Motor neuron (in vitro differentiated cells): ENCODE data around the gene TLR7. TPM values are rescaled to one million over a fixed set of nuclear protein-coding genes. Genes with fewer than 3 reads are reported as not detected.

Source experiments
- ATAC-seq, 8 experiments: fragments of 200-7000 bp; cut with Tn5 transposase; replicated peaks in 6 of 8; 2 replicates each; pipeline ENCODE4 v1.8.0; 2021; ENCODE audit warnings: mild to moderate bottlenecking in 8 of 8, moderate library complexity in 8 of 8
- H3K27ac ChIP-seq, 2 donors: fragments of 250-450 bp; sonication (Bioruptor Pico); 2 replicates each; pipeline ENCODE4 v1.9.0; 2021; ENCODE audit warnings: antibody characterized with exemption in 2 of 2, mild to moderate bottlenecking in 2 of 2, moderate library complexity in 1 of 2
- H3K4me1 ChIP-seq, 2 donors: fragments of 250-450 bp; sonication (Bioruptor Pico); replicated peaks in 1 of 2; 2 replicates each; pipeline ENCODE4 v1.6.1; 2021; ENCODE audit warnings: antibody characterized with exemption in 2 of 2, mild to moderate bottlenecking in 2 of 2, moderate library complexity in 1 of 2
- H3K4me3 ChIP-seq, 5 donors: fragments of 250-450 bp; sonication (Bioruptor Pico); 2 replicates each; pipeline ENCODE4 v1.9.0; 2021; ENCODE audit warnings: antibody characterized with exemption in 5 of 5, mild to moderate bottlenecking in 5 of 5, moderate library complexity in 4 of 5
- WGBS, 10 experiments: fragments of 450-650 bp; shearing (Covaris generic); methylation state at CpG; one replicate each; pipeline ENCODE4 v1.0.0; 2022; 5-methylcytosine and 5-hydroxymethylcytosine counted together
- in situ Hi-C, 9 experiments: fragments of 400-800 bp; cut with MboI; loops; one replicate each; pipeline ENCODE4 v1.15.0; 2021; ENCODE audit warnings: low sequenced_read_pairs in 9 of 9, low pct_unique_long_range_greater_than_20kb in 2 of 9; ENCODE audit not compliant: unreplicated experiment in 9 of 9
- total RNA-seq, 8 experiments: library from RNA; unstranded; fragments of 300-600 nt; gene quantifications; 2 replicates each; pipeline versions ENCODE4 v1.2.3 to v1.2.4, GENCODE V29; 2022

Gene TLR7
- total RNA-seq, 8 experiments from 2014 or later, result 0.05 to 0.31 (median 0.11) TPM; not detected in 4

DNA sequence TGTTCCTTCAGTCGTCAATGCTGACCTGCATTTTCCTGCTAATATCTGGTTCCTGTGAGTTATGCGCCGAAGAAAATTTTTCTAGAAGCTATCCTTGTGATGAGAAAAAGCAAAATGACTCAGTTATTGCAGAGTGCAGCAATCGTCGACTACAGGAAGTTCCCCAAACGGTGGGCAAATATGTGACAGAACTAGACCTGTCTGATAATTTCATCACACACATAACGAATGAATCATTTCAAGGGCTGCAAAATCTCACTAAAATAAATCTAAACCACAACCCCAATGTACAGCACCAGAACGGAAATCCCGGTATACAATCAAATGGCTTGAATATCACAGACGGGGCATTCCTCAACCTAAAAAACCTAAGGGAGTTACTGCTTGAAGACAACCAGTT, 52.2 kb downstream of the TLR7 start:
- no peak overlapping the region for H3K4me3 ChIP-seq
- no peak for ATAC-seq
- in situ Hi-C loops, result no loop called here
- H3K4me1 ChIP-seq, result no peaks in the 10 kb centered on the region
- no peak overlapping the region for H3K27ac ChIP-seq
- WGBS, 10 experiments, result 44 to 100% (median 100%) methylated on average over 1 to 10 of the region's 10 CpGs; no CpG with 5 or more reads in 4 of the 10 experiments

DNA sequence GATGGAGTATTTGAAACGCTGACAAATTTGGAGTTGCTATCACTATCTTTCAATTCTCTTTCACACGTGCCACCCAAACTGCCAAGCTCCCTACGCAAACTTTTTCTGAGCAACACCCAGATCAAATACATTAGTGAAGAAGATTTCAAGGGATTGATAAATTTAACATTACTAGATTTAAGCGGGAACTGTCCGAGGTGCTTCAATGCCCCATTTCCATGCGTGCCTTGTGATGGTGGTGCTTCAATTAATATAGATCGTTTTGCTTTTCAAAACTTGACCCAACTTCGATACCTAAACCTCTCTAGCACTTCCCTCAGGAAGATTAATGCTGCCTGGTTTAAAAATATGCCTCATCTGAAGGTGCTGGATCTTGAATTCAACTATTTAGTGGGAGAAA, 52.7 kb downstream of the TLR7 start:
- H3K27ac ChIP-seq, result no peak overlapping the region
- WGBS, 10 experiments, result 30 to 89% (median 81%) methylated on average over 1 to 6 of the region's 8 CpGs; no CpG with 5 or more reads in 4 of the 10 experiments
- no peaks in the 10 kb centered on the region for H3K4me1 ChIP-seq
- in situ Hi-C loops, result no loop called here
- H3K4me3 ChIP-seq, result no peak overlapping the region
- no peak for ATAC-seq

GRCh38 chrX:12920990-12921389, 54.1 kb downstream of the TLR7 start:
- no peaks in the 10 kb centered on the region for H3K4me1 ChIP-seq
- no peak overlapping the region for H3K27ac ChIP-seq
- WGBS, 10 experiments, result 55 to 80% (median 62%) methylated on average over 1 to 7 of the region's 8 CpGs; no CpG with 5 or more reads in 7 of the 10 experiments
- in situ Hi-C loops, result no loop called here
- no peak for ATAC-seq
- no peak overlapping the region for H3K4me3 ChIP-seq

GRCh38 chrX:12921886-12922598, 55.2 kb downstream of the TLR7 start:
- in situ Hi-C loops, result no loop called here
- 0 to 92% (median 53%) methylated on average over 1 to 10 of the region's 10 CpGs; no CpG with 5 or more reads in 4 of the 10 experiments for WGBS, 10 experiments
- Histone ChIP-seq H3K27ac (no peak overlapping the region), H3K4me1 (no peaks in the 10 kb centered on the region), H3K4me3 (no peak overlapping the region)
- peak in 2 of 8 experiments; percentile 56 to 59 for ATAC-seq

DNA sequence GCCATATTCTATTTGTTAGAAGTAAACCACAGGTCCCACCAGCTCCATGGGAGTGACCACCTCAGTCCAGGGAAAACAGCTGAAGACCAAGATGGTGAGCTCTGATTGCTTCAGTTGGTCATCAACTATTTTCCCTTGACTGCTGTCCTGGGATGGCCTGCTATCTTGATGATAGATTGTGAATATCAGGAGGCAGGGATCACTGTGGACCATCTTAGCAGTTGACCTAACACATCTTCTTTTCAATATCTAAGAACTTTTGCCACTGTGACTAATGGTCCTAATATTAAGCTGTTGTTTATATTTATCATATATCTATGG, 55.7 kb downstream of the TLR7 start:
- in situ Hi-C loops, result no loop called here
- no peaks in the 10 kb centered on the region for H3K4me1 ChIP-seq
- ATAC-seq, result no peak
- no peak overlapping the region for H3K4me3 ChIP-seq
- H3K27ac ChIP-seq, result no peak overlapping the region

DNA sequence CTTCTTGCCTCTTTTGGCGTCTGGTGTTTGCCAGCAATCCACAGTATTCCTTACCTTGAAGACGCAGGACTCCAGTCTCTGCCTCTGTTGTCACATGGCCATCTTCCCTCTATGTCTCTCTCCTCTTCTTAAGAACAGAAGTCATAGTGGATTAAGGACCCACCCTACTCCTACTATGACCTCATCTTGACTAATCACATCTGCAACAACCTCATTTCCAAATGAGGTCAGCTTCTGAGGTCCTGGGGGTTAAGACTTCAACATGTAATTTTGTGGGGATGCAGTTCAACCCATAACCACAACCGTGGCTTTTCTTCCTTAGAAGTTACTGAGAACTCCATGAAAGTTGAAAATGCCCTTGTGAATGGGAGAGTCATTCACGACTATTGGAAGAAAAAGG, 62.8 kb downstream of the TLR7 start:
- 0 to 80% (median 41%) methylated on average over 1 to 4 of the region's 4 CpGs; no CpG with 5 or more reads in 6 of the 10 experiments for WGBS, 10 experiments
- H3K4me1 ChIP-seq, result no peaks in the 10 kb centered on the region
- ATAC-seq, result peak in 2 of 8 experiments; percentile 72 to 95
- in situ Hi-C loops, result no loop called here
- H3K27ac ChIP-seq, result no peak overlapping the region
- H3K4me3 ChIP-seq, result no peak overlapping the region

GRCh38 chrX:12930150-12930549, 63.3 kb downstream of the TLR7 start:
- Histone ChIP-seq H3K4me1 (no peaks in the 10 kb centered on the region), H3K4me3 (no peak overlapping the region), H3K27ac (no peak overlapping the region)
- ATAC-seq, result no peak
- WGBS, 10 experiments, result 10 to 92% methylated on average over 2 of the region's 2 CpGs; no CpG with 5 or more reads in 8 of the 10 experiments
- in situ Hi-C loops, result no loop called here

DNA sequence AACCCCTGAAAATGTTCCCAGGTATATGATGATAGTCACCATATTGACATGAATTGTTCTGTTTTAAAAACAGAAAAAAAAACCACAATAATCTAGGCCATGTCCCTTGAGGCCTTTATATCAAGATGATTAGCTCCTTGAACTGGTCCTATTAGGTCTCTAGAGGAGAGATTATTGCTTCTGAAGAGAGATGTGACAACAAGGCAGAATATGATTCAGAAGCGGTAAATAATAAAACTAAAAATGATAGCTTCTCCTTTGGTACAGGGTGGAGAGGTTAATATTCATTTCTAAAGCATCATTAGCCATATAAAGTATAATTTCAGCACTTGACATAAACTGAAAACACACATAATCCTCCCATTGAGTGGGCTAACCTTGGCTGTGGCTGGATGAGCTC, 65.4 kb downstream of the TLR7 start:
- Histone ChIP-seq H3K27ac (no peak overlapping the region), H3K4me3 (no peak overlapping the region), H3K4me1 (no peaks in the 10 kb centered on the region)
- in situ Hi-C loops, result no loop called here
- peak in 3 of 8 experiments; percentile 73 to 92 (median 79) for ATAC-seq
- 40 to 80% (median 57%) methylated on average over 1 of the region's 1 CpG; no CpG with 5 or more reads in 7 of the 10 experiments for WGBS, 10 experiments

- H3K4me3 ChIP-seq, result no peak overlapping the region
- WGBS, 10 experiments, result 20 to 91% (median 67%) methylated on average over 3 to 5 of the region's 5 CpGs; no CpG with 5 or more reads in 6 of the 10 experiments
- no peaks in the 10 kb centered on the region for H3K4me1 ChIP-seq
- in situ Hi-C loops, result no loop called here
- no peak overlapping the region for H3K27ac ChIP-seq
- ATAC-seq, result peak in 3 of 8 experiments; percentile 58 to 93 (median 69)
These were observed 68.0 kb downstream of the TLR7 start for GRCh38 chrX:12934850-12935249.

GRCh38 chrX:12936947-12937346, 70.1 kb downstream of the TLR7 start:
- ATAC-seq, result no peak
- Histone ChIP-seq H3K27ac (no peak overlapping the region), H3K4me1 (no peaks in the 10 kb centered on the region), H3K4me3 (no peak overlapping the region)
- WGBS, 10 experiments, result 83 to 86% methylated on average over 1 of the region's 1 CpG; no CpG with 5 or more reads in 8 of the 10 experiments
- in situ Hi-C loops, result no loop called here

Other genes with a start within 250 kb of the TLR7 start
- gene PRPS2, start 75.7 kb upstream of the TLR7 start, total RNA-seq, result 10 to 100 TPM in 5 of 8 experiments, 1 to 10 TPM in 3; 8.6 to 39.7 (median 10.7) TPM
- under 1 TPM in 5 of 8 experiments, not detected in 3; 0.04 to 0.56 (median 0.09) TPM for gene TLR8, start 39.5 kb downstream of the TLR7 start, total RNA-seq
- 1,000 to 10,000 TPM; 2,326 to 8,210 (median 4,514) TPM for gene TMSB4X, start 108.0 kb downstream of the TLR7 start, total RNA-seq
- under 1 TPM in 6 of 8 experiments, not detected in 2; 0.05 to 0.50 (median 0.17) TPM for gene FAM9C, start 177.5 kb downstream of the TLR7 start, total RNA-seq